AG04450 (cell line): ENCODE data around the gene SH2D3A. TPM values are rescaled to one million over a fixed set of nuclear protein-coding genes. Genes with fewer than 3 reads are reported as not detected.

ENCODE experiments used
- CTCF ChIA-PET: fragments of 300-600, 350-600 bp; formaldehyde crosslinking; extraction: SDS; loops from one replicate; lab custom pipeline; 2022; ENCODE audit warnings: antibody characterized with exemption, inconsistent platforms; lab: Charles Lee
- POLR2A ChIA-PET: fragments of 350-600 bp; formaldehyde crosslinking; extraction: SDS; loops from one replicate; lab custom pipeline; 2021; ENCODE audit warnings: antibody characterized with exemption, inconsistent platforms; lab: Yijun Ruan, JAX
- DNase-seq: peaks from one replicate; pipeline ENCODE4 v3.0.0-alpha.2; 2011; ENCODE audit warnings: low read depth, low spot score
- H3K27ac ChIP-seq: one replicate; pipeline ENCODE4 v1.5.1; 2012; ENCODE audit warnings: low read depth, low read length, control low read depth
- H3K27me3 ChIP-seq: one replicate; pipeline ENCODE4 v1.6.0; 2012; ENCODE audit warnings: low read length; ENCODE audit not compliant: control insufficient read depth, insufficient read depth
- H3K4me3 ChIP-seq: 2 replicates; pipeline ENCODE4 v1.5.1; 2011; ENCODE audit warnings: mild to moderate bottlenecking, low read depth, low read length, control low read depth
- H3K9me3 ChIP-seq: 2 replicates; pipeline ENCODE4 v1.5.1; 2012; ENCODE audit warnings: low read length; ENCODE audit not compliant: control insufficient read depth, insufficient read depth
- polyA plus RNA-seq: library from polyadenylated mRNA; depleted of rRNA; stranded (reverse); fragments of >200 nt; gene quantifications from 2 replicates; pipeline ENCODE4 v1.2.3, GENCODE V29; 2011
- TF ChIP-seq, protein P1 (sequence below): IDR thresholded peaks from 2 replicates; pipeline ENCODE4 v1.5.1; 2011; ENCODE audit warnings: low read depth, low read length, control low read depth, inconsistent platforms

The SH2D3A gene
- polyA plus RNA-seq, 1 experiment, result not detected

DNA sequence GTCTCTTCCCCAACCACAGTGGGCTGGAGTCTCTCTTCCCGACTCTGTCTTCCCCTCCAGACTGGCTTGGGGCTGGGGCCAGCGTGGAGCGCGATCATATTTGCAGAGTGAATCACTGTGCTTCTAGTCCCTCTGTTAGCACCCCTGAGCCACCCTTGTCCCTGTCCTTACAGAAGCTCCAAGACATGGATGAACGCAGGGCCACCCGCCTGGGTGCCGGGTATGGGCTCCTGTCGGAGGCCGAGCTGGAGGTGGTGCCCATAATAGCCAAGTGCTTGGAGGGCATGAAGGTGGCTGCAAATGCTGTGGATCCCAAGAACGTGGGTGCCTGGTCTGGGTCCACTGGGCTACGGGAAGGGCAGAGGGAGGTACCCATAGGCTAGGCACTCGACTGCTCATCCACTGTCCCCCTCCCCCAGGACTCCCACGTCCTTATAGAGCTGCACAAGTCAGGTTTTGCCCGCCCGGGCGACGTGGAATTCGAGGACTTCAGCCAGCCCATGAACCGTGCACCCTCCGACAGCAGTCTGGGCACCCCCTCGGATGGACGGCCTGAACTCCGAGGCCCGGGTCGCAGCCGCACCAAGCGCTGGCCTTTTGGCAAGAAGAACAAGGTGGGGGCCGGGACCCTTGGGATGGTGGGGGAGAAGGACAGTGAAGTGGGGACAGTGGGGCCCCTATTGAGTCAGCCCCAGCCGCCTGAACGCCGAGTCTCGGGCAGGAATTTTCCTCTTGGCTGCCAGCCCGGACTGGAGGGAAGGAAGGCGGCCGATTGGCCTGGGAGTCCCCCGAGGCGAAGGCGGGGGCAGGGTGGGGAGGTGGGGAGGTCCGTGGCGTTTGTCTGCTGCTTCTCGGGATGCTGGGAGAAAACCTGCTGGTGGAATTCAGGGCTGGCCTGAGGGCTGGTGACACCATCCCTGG, 22.6 kb downstream of the SH2D3A start:
- no peaks in the 10 kb centered on the region; the same call in 1 of the 2 replicates for H3K9me3 ChIP-seq
- peak; percentile 52 for DNase-seq
- no peaks in the 10 kb centered on the region for H3K27me3 ChIP-seq
- TF ChIP-seq, protein P1, sequence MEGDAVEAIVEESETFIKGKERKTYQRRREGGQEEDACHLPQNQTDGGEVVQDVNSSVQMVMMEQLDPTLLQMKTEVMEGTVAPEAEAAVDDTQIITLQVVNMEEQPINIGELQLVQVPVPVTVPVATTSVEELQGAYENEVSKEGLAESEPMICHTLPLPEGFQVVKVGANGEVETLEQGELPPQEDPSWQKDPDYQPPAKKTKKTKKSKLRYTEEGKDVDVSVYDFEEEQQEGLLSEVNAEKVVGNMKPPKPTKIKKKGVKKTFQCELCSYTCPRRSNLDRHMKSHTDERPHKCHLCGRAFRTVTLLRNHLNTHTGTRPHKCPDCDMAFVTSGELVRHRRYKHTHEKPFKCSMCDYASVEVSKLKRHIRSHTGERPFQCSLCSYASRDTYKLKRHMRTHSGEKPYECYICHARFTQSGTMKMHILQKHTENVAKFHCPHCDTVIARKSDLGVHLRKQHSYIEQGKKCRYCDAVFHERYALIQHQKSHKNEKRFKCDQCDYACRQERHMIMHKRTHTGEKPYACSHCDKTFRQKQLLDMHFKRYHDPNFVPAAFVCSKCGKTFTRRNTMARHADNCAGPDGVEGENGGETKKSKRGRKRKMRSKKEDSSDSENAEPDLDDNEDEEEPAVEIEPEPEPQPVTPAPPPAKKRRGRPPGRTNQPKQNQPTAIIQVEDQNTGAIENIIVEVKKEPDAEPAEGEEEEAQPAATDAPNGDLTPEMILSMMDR, result no peak
- CTCF ChIA-PET, result interaction anchor here (1.2 kb wide), 1 partner anchor 119 kb away, joined by 7 read pairs; no protein-coding TSS in a partner anchor
- H3K4me3 ChIP-seq, result peak overlapping the region; percentile 31
- POLR2A ChIA-PET, result no interaction called here
- H3K27ac ChIP-seq, result peak overlapping the region; percentile 81

DNA sequence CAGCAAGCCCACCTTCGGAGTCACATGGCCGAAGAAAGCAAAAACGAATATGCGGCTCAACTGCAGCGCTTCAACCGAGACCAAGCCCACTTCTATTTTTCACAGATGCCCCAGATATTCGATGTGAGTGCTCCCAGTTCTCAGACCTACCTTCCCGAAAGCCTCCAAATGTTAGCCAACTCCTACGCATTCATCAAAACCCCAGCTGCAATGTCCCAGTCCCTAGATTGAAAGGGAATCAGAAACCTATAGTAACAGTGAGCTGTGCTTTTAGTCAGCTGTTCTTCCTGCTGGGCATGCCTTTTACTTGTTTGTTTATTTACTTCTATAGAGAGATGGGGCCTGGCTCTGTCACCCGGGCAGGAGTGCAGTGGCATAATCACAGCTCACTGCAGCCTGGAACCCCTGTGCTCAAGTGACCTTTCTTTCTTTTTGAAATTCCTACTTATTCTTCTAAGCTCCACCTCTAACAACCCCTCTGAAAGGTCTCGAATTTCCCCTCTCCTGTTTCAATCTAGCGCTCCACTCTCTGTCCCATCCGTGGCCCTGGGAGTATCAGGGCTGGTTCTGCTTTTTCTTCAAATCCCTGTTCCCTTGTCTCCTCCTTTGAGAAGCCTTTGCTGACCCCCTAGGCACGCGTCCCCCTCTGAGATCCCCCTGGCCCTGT, 23.4 kb downstream of the SH2D3A start:
- H3K9me3 ChIP-seq, result no peaks in the 10 kb centered on the region; the same call in 1 of the 2 replicates
- ChIA-PET CTCF (interaction anchor here (1.2 kb wide), 1 partner anchor 120 kb away, joined by 7 read pairs; no protein-coding TSS in a partner anchor), POLR2A (no interaction called here)
- H3K27ac ChIP-seq, result peak overlapping the region; percentile 81
- peak overlapping the region; percentile 31 for H3K4me3 ChIP-seq
- DNase-seq, result no peak
- TF ChIP-seq, protein P1, result no peak
- no peaks in the 10 kb centered on the region for H3K27me3 ChIP-seq

DNA sequence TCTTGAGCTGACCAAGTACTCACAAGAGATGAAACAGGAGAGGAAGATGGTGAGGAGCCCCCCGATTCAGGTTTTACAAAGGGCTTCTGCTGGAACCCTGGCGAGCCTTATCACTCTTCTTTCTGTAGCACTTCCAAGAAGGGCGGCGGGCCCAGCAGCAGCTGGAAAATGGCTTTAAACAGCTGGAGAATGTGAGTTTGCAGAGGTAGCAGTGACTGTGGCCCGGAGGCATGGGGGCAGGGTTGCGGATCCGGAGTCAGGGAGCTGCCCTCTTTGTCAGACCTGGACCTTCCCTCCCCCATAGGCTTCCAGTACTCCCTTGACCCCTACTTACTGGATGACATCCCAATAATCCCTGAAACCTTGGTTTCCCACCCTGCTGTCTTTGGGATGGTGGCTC, 24.2 kb downstream of the SH2D3A start:
- ChIA-PET POLR2A (no interaction called here), CTCF (no interaction called here)
- no peak overlapping the region for H3K27ac ChIP-seq
- no peaks in the 10 kb centered on the region for H3K27me3 ChIP-seq
- no peak overlapping the region for H3K4me3 ChIP-seq
- H3K9me3 ChIP-seq, result no peaks in the 10 kb centered on the region; the same call in 1 of the 2 replicates
- TF ChIP-seq, protein P1, result no peak
- no peak for DNase-seq

DNA sequence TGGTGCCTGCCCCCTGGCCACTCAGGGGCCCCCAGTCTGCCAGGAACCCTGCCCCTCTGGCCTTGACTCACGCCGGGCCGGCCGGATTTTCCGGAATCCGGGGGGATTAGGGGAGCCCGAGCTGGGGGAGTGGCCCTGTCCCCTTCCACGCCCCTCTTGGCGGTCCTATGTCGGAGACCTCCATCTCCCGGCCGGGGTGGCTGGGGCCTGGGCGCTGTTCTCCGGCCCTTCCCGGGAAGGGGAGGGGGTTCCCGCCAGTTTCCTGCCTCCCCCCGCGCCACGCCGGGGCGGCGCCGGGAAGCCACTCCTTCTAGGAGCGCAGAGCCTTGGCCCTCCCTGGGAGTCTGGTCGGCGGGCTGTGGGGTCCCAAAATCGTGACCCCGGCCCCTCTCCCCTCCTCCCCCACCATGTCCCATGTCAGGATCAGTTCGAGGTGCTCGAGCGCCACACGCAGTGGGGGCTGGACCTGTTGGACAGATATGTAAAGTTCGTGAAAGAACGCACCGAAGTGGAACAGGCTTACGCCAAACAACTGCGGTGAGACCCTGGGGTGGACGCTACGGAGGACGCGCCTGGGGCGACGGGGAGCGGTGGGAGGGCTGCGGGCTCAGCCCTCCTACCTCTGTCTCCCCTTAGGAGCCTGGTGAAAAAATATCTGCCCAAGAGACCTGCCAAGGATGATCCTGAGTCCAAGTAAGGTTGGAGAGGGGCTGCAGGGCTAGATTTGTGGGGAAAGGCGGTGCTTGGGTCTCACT, 26.5 kb downstream of the SH2D3A start:
- Histone ChIP-seq H3K4me3 (peak overlapping the region; percentile 82), H3K27me3 (no peaks in the 10 kb centered on the region), H3K27ac (peak overlapping the region; percentile 31), H3K9me3 (no peaks in the 10 kb centered on the region; the same call in 1 of the 2 replicates)
- ChIA-PET POLR2A (no interaction called here), CTCF (interaction anchor here (0.6 kb wide), 1 partner anchor 31 kb away, joined by 6 read pairs; no protein-coding TSS in a partner anchor)
- no peak for DNase-seq
- TF ChIP-seq, protein P1, result no peak
